Right atrium auricular region (tissue), 2 donors: ENCODE results near the gene ZNF773. TPM values are rescaled to one million over a fixed set of nuclear protein-coding genes. Genes with fewer than 3 reads are reported as not detected.
A peak's percentile ranks its signal among the peaks of the same experiment; 100 is the strongest.
"Not testable (repeated sequence)": the region's sequence is repeated elsewhere in the genome, so short reads cannot be mapped to it uniquely, and the experiment has no call there.

Experiments used
- DNase-seq: peaks from one replicate; pipeline ENCODE4 v3.0.0-alpha.2; 2019; ENCODE audit warnings: low spot score
- H3K27ac ChIP-seq, 2 donors: fragments of 200-600 bp; sonication (generic); 1 replicate in 1 of 2; 2 replicates in 1 of 2; pipeline ENCODE4 v1.5.1; 2016 to 2019
- H3K27me3 ChIP-seq, 2 donors: fragments of 200-600 bp; sonication (generic); one replicate each; pipeline versions ENCODE4 v1.5.1 to v1.6.0; 2017 to 2019
- H3K36me3 ChIP-seq: fragments of 200-600 bp; sonication (generic); one replicate; pipeline ENCODE4 v1.5.1; 2016
- H3K4me1 ChIP-seq, 2 donors: fragments of 200-600 bp; sonication (generic); one replicate each; pipeline versions ENCODE4 v1.5.1 to v1.6.0; 2017 to 2019
- H3K4me3 ChIP-seq, 2 donors: fragments of 200-600 bp; sonication (generic); 1 replicate in 1 of 2; 2 replicates in 1 of 2; pipeline ENCODE4 v1.5.1; 2017 to 2019; ENCODE audit warnings: mild to moderate bottlenecking in 1 of 2, moderate library complexity in 1 of 2
- H3K9me3 ChIP-seq, 2 donors: fragments of 200-600 bp; sonication (generic); one replicate each; pipeline ENCODE4 v1.5.1; 2019
- CTCF ChIP-seq, 2 donors: fragments of 200-600 bp; sonication (generic); IDR thresholded peaks; one replicate each; pipeline ENCODE4 v1.5.1; 2019; ENCODE audit warnings: antibody characterized with exemption in 2 of 2
- total RNA-seq, 2 donors: library from RNA; depleted of rRNA; stranded (reverse); fragments of >200 nt; gene quantifications; one replicate each; pipeline ENCODE4 v1.1.0, GENCODE V29; 2016

The ZNF773 gene
- total RNA-seq, 2 donors from 2014 or later = 2.1 to 8.5 TPM

- not testable (repeated sequence) for H3K4me3 ChIP-seq, H3K27ac ChIP-seq, H3K4me1 ChIP-seq, H3K9me3 ChIP-seq, DNase-seq, H3K27me3 ChIP-seq, H3K36me3 ChIP-seq
These were observed 432 bp upstream of the ZNF773 start for GRCh38 chr19:57499332-57499679.

- not testable (repeated sequence) for H3K4me1 ChIP-seq, H3K27ac ChIP-seq, H3K27me3 ChIP-seq, DNase-seq, H3K9me3 ChIP-seq
- Histone ChIP-seq H3K36me3 (peaks cover 14% of the 10 kb centered on the region), H3K4me3 (peak overlapping the region in 1 of 2 donors; percentile 82)
These were observed 662 bp downstream of the ZNF773 start for GRCh38 chr19:57500400-57500799.

GRCh38 chr19:57506163-57506562 is 6.4 kb downstream of the ZNF773 start:
- H3K9me3 ChIP-seq = peaks cover 0 to 21% of the 10 kb centered on the region in 2 donors

GRCh38 chr19:57511484-57511883 is 11.7 kb downstream of the ZNF773 start:
- Histone ChIP-seq H3K4me1 (no peaks in the 10 kb centered on the region), H3K27ac (no peak overlapping the region), H3K36me3 (peaks cover 32% of the 10 kb centered on the region), H3K4me3 (no peak overlapping the region), H3K9me3 (peaks cover 16 to 59% of the 10 kb centered on the region in 2 donors), H3K27me3 (no peaks in the 10 kb centered on the region)
- no peak for DNase-seq
- no peak for TF ChIP-seq CTCF (IDR thresholded peaks at IDR 0.05)

More at GRCh38 chr19:57506163-57506562, 6.4 kb downstream of the ZNF773 start:
- Histone ChIP-seq H3K27me3 (no peaks in the 10 kb centered on the region), H3K4me3 (no peak overlapping the region), H3K36me3 (peaks cover 56% of the 10 kb centered on the region), H3K27ac (no peak overlapping the region), H3K4me1 (no peaks in the 10 kb centered on the region)
- no peak for TF ChIP-seq CTCF (IDR thresholded peaks at IDR 0.05)
- DNase-seq = no peak

DNA sequence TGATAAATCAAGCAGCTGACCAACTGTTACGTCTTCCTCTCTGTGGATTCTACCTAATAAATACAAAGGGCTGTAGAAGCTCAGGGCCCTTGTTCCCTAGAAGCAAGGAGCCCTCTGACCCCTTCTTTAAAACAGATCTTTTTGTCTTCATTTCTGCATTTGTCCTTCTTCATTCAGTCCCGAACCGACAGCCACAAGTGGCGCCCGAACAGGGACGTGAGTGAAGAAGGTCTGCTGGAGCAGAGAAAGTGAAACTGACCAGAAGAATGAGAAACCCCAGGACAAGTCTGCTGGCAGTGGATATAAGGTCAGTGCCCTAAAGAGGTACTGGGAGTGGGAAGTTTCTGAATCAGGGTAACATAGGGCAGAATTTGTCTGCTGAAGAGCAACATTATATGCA is 13.1 kb downstream of the ZNF773 start:
- no peaks in the 10 kb centered on the region for H3K27me3 ChIP-seq
- no peak for DNase-seq
- peaks cover 18% of the 10 kb centered on the region for H3K36me3 ChIP-seq
- peaks cover 16 to 59% of the 10 kb centered on the region in 2 donors for H3K9me3 ChIP-seq
- H3K4me3 ChIP-seq = no peak overlapping the region
- TF ChIP-seq CTCF (IDR thresholded peaks at IDR 0.05) = no peak
- no peaks in the 10 kb centered on the region for H3K4me1 ChIP-seq
- no peak overlapping the region for H3K27ac ChIP-seq

GRCh38 chr19:57515255-57515654 is 15.5 kb downstream of the ZNF773 start:
- DNase-seq = no peak
- Histone ChIP-seq H3K9me3 (peaks cover 16 to 41% of the 10 kb centered on the region in 2 donors), H3K27me3 (no peaks in the 10 kb centered on the region), H3K27ac (no peak overlapping the region), H3K36me3 (no peaks in the 10 kb centered on the region), H3K4me1 (no peaks in the 10 kb centered on the region), H3K4me3 (no peak overlapping the region)
- no peak for TF ChIP-seq CTCF (IDR thresholded peaks at IDR 0.05)

GRCh38 chr19:57518021-57518420 is 18.3 kb downstream of the ZNF773 start:
- peaks cover 8 to 19% of the 10 kb centered on the region in 2 donors for H3K9me3 ChIP-seq
- DNase-seq, H3K27ac ChIP-seq, H3K36me3 ChIP-seq, H3K27me3 ChIP-seq, H3K4me1 ChIP-seq, H3K4me3 ChIP-seq: not testable (repeated sequence)
